Sigmoid colon (tissue), 4 donors: ENCODE results near the gene TCF7L2.

Experiments used
- EP300 ChIP-seq, 4 donors: sonication (generic); formaldehyde crosslinking; IDR thresholded peaks; one replicate each; pipeline ENCODE4 v1.6.1; 2017; ENCODE audit warnings: antibody characterized with exemption in 4 of 4
- POLR2A ChIP-seq, 2 donors: fragments of 450-650 bp; IDR thresholded peaks; one replicate each; pipeline ENCODE4 v1.6.1; 2016; ENCODE audit warnings: antibody characterized with exemption in 2 of 2, mild to moderate bottlenecking in 2 of 2, moderate library complexity in 2 of 2
- POLR2AphosphoS5 ChIP-seq, 4 donors: sonication (generic); formaldehyde crosslinking; IDR thresholded peaks; one replicate each; pipeline ENCODE4 v1.6.1; 2017; ENCODE audit warnings: antibody characterized with exemption in 4 of 4
- TF ChIP-seq, protein P1 (sequence below), 4 experiments: fragments of 450-650 bp in 3 of 4; fragments of 200-600 bp in 1 of 4; IDR thresholded peaks; one replicate each; pipeline ENCODE4 v1.5.1; 2016 to 2019; ENCODE audit warnings: antibody characterized with exemption in 4 of 4, mild to moderate bottlenecking in 3 of 4, moderate library complexity in 2 of 4

- no peak for TF ChIP-seq POLR2AphosphoS5 (IDR thresholded peaks at IDR 0.05)
- TF ChIP-seq POLR2A (IDR thresholded peaks at IDR 0.05): no peak
- TF ChIP-seq, protein P1, sequence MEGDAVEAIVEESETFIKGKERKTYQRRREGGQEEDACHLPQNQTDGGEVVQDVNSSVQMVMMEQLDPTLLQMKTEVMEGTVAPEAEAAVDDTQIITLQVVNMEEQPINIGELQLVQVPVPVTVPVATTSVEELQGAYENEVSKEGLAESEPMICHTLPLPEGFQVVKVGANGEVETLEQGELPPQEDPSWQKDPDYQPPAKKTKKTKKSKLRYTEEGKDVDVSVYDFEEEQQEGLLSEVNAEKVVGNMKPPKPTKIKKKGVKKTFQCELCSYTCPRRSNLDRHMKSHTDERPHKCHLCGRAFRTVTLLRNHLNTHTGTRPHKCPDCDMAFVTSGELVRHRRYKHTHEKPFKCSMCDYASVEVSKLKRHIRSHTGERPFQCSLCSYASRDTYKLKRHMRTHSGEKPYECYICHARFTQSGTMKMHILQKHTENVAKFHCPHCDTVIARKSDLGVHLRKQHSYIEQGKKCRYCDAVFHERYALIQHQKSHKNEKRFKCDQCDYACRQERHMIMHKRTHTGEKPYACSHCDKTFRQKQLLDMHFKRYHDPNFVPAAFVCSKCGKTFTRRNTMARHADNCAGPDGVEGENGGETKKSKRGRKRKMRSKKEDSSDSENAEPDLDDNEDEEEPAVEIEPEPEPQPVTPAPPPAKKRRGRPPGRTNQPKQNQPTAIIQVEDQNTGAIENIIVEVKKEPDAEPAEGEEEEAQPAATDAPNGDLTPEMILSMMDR (IDR thresholded peaks at IDR 0.05): no peak
- no peak for TF ChIP-seq EP300 (IDR thresholded peaks at IDR 0.05)
Measured at GRCh38 chr10:113049881-113050280, 99.8 kb downstream of the TCF7L2 start.
